Measurements from ENCODE around the gene GPR61.

Gene GPR61

DNA sequence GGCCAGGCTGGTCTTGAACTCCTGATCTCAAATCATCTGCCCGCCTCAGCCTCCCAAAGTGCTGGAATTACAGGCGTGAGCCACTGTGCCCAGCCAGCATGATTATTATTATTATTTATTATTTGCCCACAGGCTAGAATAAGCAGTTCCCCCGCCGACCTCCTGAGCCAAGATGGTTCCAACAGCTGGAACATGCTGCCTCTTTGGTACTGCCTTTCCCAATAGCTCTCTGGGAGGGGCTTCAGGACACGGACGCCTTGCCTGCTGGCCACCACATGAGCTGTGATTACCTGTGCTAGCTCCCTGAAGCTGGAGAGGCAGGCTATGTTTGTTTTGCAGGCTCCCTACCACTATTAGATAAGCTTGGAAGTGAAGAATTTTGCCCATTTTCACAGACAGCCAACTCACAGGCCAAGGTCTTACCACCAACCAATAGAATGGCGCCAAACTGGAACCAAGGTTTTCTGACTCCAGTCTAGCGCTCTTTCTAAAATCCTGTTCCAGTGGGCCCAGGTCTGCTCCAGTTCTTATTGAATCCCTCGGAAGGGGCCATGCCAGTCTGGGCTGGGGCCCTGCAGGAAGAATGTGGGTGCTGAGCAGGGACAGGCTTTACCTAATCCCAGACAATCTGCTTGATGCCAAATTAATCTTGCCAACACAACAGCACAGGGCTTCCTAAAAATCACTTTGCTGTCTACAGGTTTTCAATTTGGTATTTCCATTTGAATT, 2.1 kb upstream of the GPR61 start:
- peak; percentile 15 for DNase-seq

DNA sequence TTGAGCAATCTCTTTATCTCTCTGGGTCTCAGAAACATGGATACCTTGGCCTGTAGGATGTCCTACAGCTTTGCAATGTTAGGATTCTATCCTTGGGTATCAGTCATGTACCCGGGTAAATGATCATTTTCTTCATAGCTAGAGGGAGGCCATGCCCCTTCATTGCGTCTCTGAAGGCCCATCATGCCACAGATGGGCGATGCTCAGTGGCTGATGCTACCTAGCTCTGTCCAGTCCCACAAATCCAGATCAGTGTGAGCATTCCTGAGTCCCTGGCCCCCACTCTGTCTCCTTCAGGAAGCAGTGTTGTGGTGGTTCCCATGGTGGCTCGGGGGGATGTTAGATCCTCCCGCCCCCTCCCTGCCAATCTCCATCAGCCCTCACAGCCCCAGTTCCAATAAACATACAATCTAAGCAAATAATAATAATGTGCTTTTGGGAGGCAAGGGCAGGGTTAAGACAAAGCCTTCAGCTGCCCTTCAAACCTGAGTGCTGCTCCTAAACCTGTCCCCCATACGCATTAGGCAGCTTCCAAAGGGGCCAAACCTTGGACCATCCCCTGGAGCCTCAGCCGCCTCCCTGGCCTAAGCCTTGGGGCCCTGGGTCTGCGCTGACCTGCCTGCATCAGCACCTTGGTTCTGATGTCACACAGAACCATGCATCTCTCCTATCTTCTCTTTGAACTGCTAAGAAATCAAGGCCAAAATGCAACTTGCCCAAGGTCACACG, 681 bp upstream of the GPR61 start:
- DNase-seq = peak; percentile 13

DNA sequence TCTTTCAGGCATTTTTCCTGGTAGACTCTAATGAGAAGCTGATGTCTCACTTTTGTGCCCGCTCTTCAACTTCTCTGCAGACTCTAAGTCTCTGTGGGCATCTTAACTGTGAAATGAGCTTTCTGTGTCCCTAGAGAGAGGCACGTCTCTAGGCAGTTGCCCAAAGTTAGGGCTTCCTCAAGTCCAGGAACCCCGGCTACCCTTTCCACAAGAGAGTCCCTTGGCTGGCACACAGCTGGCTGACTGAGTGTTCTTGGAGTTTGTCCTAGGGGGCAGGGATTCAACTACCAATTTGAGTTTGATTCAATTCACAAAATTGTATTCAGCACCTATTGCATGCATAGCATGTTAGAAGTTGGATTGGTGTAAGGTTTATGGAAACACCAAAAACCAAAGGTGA, 1.4 kb downstream of the GPR61 start:
- no peak for DNase-seq

DNA sequence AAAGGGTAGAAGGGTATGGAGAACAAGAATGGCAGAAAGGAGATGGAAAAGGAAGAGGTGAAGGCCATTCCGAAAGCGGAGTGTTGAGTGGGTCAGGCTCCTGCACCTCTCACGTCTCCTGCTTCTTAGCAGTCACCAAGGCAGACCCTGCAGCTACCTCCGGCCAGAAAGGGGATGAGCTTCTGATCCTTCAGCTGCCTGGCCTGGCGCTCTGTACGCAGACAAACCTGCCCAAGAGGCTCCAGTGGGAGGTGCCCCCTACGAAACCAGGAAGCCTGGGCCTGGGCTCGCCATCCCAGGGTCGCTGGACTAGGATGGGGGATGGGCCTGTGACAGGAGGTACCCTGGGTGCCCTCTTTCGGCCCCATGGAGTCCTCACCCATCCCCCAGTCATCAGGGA, 3.0 kb downstream of the GPR61 start:
- peak; percentile 16 for DNase-seq

DNA sequence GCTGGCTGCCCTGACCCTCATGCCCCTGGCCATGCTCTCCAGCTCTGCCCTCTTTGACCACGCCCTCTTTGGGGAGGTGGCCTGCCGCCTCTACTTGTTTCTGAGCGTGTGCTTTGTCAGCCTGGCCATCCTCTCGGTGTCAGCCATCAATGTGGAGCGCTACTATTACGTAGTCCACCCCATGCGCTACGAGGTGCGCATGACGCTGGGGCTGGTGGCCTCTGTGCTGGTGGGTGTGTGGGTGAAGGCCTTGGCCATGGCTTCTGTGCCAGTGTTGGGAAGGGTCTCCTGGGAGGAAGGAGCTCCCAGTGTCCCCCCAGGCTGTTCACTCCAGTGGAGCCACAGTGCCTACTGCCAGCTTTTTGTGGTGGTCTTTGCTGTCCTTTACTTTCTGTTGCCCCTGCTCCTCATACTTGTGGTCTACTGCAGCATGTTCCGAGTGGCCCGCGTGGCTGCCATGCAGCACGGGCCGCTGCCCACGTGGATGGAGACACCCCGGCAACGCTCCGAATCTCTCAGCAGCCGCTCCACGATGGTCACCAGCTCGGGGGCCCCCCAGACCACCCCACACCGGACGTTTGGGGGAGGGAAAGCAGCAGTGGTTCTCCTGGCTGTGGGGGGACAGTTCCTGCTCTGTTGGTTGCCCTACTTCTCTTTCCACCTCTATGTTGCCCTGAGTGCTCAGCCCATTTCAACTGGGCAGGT, 3.8 kb downstream of the GPR61 start:
- DNase-seq = peak; percentile 20

DNA sequence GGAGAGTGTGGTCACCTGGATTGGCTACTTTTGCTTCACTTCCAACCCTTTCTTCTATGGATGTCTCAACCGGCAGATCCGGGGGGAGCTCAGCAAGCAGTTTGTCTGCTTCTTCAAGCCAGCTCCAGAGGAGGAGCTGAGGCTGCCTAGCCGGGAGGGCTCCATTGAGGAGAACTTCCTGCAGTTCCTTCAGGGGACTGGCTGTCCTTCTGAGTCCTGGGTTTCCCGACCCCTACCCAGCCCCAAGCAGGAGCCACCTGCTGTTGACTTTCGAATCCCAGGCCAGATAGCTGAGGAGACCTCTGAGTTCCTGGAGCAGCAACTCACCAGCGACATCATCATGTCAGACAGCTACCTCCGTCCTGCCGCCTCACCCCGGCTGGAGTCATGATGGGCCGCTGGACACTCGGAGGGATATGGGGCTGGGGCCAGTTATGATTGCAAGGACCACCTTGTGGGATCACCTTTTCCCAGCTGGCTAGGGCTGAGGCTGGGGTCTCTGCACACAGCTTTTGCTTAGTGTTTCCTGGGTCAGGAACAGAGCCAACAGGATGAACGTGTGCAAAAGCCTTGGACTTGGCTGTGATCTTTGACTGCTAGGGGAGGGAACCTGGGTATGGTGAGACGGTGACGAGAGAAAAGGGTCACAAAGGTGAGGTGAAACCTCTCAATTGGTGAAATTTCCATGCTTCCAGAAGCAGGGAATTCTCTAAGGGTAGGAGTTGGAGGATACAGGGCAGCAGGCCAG, 4.5 kb downstream of the GPR61 start:
- DNase-seq = peak; percentile 18

DNA sequence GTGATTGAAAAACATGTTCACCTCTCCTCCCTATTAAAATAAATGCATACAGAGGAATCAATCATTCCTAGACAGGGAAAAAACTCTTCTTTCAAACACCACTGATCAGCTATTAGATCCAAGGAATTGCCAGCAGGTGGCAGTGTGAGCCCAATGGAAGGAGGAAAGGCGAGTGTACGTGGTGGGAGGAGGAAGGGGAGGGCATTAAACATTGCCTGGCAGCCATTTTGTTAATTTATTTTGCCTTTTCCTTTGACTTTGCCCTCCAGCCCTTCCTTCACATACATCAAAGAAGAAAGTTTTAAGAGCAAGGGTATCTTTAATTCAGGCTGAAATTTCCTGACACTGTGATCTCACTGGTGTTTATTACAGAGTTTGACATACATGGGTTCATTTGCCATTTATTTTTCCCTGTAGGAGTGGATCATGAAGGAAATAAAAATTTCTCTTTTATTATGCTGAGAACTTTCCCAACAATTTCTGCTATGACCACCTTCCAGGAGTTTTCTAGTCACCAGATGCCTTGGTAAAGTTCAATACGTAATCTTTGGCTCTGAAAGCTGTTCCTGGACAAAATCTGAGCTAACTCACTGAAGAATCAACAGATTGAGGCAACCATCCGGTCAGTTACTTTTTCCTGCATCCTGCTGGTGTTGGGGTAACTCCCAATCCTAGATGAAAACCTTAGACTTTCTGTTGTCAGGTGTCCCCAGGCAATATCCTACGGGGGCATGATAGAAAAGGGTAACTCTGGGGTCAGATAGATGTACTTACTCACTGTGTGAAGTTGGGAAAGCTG, 6.8 kb downstream of the GPR61 start:
- peak; percentile 96 for DNase-seq

DNA sequence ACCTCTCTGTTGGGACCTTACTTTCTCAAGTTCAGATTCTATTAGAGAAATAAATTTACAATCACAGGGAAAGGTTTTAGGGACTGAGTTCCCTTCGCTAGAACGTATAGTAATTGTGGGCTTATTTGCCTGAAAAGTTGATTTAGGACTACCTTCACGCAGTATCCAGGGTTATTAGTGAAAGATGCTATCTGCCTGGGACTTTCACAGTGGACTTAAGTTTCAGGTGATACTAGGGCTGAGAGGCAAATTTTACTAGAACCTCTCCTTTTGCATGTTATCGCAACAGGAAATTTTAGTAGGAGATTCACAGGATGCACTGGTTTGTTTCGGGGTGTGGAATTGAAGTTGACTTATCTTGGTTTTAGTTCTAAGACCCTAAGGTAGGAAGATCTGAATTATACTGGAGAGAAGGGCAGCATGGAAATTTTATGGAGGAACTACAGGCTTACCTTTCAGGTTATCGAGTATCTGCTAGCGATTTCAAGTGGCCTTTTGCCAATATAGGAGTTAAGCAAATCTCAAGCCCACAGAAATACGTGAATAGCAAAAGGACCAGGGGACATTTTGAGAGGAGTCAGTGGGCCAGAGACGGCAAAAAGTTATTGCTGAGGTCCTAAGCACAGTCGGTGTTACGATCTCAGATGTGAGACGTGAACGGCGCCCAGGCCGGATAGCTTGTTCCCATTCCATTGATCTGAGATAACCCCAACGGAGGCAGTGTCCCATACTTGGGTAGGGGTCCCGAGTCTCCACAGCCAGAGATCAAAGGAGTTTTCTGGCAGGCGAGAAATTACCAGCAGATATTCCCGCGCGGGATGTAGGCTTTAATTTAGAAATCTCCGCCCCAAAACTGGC, 8.0 kb downstream of the GPR61 start:
- peak; percentile 45 for DNase-seq

DNA sequence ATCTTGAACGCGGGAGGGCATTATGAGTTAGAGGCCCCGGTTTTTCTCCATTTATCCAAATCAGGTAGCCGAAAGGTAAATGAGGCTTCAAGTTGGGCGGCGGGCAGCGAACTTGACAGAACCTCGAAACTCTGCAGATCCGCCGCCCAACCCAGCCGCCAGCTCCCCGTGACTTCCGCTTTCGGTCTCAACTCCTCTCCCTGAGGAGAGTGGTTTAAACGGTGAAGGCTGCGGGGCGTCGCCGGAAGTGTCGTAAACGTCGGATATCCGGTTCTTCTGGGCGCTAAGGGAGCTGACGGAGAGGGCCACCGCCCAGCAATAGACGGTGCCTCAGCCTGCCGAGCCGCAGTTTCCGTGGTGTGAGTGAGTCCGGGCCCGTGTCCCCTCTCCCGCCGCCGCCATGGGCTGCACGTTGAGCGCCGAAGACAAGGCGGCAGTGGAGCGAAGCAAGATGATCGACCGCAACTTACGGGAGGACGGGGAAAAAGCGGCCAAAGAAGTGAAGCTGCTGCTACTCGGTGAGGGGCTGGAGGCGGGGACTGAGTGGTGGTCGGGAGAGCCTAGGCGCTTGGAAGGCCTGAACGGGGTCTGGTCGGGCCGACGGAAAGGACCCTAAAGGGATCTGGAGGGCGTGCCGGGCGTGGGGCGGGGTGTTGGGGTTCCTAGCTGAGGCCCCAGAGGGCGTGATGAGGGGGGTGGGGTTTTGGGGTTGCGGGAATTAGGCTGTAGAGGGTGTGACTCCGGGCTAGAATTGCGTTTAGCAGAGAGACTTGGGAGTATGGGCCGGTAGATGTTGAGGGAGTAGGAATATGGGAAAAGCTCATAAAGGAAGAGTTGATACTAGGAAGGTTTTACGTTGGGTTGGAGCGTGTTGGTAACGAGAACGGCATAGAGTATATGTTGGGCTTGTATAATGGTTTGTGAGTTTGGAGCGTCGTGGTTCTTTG, 8.9 kb downstream of the GPR61 start, which contains the start of gene GNAI3:
TSS of gene GNAI3 (plus strand) at position 295 of the 947 bp plus-strand sequence. CDS start at position 401, 106 bp downstream.
- DNase-seq = peak; percentile 97

DNA sequence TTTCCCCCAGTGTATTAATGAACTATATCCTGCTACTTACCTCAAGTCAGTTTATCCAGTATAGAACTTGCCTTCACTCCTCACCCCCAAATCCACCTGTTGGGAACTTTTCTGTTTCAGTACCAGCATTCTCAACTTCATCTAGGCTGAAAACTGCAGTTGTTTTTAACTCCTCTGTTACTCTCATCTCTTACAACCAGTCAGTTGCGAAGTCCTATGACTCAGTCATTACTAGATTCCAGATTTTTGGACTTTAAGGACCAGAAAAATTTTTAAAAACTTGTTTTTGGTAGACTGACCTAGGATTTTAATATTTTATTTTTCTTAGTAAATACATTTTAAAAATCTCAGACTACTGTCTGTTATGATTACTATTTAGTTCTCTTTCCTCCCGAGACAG, 16.9 kb downstream of the GPR61 start:
- no peak for DNase-seq

DNA sequence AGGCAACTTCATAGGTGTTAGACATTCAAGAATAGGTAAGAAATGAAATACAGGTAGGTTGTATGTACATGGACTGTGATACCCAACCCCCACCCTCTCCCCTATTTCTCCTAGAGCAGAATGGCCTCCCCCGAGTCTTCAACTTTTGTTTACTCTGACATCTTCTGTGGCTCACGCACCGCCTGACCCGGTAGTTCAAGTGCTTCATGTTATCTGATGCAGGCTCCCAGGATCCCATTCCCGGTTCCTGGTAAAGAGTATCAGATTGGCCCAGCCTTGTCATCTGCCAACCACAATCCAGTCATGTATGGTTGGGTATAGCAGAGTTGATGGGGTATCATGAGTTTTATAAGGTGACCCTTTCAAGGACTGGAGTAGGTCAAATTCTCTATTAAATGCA, 17.8 kb downstream of the GPR61 start:
- no peak for DNase-seq

DNA sequence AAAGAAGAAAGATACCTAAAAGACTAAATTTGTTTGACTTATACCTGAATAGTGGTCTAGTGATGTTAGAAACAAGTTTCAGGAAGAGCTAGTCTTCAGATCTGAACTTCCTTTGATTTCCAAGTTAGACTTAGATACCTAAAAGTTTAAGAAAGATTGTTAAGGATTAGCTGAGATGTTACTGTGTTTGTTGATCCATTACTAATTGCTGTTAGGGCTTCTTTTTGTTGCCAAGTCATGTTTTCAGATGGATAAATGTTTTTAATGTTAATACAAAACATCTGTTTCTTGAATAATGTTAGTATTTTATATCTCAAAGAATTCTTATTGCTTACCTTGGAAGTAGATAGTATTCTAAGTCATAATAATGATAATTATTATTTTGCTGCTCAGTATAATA, 20.3 kb downstream of the GPR61 start:
- no peak for DNase-seq

DNA sequence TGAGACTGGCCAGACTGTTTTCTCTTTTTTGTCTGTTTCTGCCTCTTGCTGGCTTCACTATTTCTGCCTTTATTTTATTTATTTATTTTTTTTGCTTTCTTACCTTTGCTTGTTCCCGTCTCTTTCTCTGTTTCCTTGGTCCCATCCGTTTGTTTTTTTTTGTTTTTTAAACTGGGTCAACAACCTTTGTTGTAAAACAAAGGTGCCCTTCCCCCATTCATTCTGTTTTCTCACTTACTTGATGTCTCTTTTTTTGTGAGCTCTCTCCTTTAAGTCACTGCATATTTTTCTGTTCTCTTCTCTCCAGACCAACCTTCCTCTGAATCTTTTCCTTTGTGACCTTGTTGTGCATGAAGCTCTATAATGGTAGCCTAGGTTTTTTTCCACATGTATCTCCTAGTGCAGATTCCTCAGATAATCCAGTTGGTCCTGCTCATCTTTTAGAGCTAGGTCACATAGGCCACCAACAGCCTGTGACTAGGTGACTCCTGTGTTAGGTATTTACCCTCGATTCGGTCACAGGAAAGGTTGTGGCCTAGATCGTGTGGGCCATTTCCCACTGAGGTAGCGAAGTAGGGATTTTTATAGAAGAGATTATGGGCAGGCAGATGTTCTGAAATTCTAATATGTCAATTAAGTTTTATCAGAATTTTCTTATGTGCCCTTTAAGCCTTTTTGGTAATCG, 24.7 kb downstream of the GPR61 start:
- DNase-seq = no peak

DNA sequence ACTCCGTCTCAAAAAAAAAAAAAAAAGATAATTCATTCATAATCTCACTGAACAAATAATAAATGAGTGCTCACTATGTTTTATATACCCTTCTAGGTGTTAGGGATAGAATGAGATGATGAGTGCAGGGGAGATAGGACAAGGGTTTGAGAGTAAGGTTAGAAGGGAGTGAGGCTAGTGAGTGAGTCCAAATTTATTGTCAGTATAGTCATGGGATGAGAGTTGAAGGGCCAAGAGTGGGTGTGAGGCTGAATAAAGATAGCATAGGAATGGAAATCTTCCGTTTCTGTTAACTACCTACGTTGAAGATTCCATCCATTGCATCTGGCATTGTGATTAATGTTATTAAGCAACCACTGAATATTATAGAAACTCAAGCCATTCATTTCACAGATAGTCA, 25.6 kb downstream of the GPR61 start:
- DNase-seq = no peak

DNA sequence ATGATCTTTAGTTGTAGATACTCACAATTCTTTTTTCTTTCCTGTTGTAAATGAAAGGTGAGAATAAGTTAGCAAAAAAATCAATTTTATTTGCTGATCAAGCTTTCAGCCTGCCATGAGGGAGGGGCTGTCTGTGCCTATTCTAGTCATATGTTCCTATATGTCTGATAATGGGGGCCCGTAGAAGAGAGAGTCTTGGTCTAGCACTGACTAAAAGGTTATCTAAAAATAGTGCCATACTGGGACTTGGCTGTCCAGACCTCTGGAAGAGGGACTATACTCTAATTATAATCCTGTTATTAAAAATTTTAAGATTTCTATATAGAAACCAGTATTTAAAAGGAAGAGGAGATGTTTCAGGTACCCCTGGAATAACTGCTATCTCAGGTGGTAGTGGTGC, 27.3 kb downstream of the GPR61 start:
- DNase-seq = no peak

DNA sequence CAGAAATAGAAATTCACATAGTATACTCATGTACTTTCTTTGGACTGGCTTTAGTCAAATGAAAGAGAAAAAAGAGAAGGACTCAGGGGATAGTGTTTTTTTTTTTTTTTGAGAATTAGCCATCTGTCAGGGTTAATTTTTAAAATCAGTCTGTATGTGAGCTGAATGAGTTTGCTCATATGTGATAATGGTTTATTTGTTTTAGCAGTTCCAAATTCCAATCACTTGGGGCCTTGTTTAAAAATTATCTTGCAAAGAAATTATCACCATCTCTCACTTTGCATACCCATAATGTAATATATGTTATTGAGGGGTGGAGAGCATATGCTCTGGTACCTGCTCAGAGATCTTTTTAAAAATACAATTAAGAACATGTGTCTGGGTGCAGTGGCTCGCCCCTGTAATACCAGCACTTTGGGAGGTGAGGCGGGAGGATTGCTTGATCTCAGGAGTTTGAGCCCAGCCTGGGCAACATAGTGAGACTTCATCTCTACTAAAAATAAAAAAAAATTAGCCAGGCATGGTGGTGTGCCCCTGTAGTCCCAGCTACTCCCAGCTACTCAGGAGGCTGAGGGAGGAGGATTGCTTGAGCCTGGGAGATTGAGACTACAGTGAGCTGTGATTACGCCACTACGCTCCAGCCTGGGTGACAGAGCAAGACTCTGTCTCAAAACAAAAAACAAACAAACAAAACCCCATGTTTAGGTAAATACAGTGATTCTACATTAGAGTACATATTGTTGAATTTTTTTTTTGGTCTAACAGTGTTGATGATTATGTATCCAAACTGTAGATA, 28.4 kb downstream of the GPR61 start:
- no peak for DNase-seq

DNA sequence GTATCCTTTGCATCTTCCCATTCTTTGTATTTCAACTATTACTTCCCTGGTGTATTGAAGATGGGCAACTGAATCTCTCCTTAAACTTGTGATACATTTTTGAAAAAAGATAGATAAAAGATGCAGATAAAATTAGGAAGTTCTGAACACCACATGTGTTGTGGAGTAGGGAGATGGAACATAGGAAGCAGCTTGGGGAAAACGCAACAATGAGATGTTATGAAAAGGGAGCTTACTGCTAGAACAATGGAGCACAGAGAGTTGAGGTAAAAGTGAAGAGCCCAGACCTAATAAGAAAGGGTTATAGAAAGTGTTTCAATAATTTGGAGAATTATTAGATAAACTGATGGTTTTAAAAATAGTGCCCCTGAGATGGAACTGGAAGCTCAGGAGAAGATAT, 29.7 kb downstream of the GPR61 start:
- no peak for DNase-seq

DNA sequence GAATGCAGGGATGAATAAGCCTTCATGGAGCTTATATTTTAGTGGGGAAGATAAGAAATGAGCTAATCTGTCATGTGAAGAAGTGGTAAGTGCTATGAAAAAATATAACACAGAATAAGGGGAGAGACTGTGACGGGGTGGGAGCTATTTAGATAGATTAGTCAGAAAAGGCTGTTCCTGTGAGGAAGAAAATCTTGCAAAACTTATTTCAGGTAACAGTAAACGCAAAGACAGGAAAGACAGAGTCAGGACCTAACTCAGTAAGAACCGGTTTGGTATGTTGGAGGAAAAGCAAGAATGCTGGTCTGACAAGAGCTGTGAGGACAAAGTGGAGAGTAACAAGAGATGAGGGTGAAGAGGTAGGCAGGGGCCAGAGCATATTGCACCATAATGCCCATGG, 30.7 kb downstream of the GPR61 start:
- DNase-seq = no peak

DNA sequence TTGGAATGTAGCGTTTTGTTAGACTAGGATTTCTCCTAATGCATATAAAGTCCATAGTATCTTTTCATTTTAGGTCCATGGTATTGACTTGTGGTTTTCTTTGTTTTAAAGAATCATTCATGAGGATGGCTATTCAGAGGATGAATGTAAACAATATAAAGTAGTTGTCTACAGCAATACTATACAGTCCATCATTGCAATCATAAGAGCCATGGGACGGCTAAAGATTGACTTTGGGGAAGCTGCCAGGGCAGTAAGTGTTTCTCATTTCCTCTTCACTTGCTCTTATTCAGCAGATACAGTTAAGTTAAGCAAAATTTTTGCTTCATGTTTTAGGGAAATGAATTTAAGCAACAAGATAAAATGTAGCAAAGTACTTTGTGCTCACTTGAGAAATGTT, 34.1 kb downstream of the GPR61 start:
- no peak for DNase-seq

Measured in stimulated activated CD8-positive, alpha-beta memory T cell treated with anti-CD3 and anti-CD28 coated beads, Interleukin-4, amount 100 ng/mL, for 48 hours (primary cell).